ENCODE results near the gene CTSL. TPM values are rescaled to one million over a fixed set of nuclear protein-coding genes. Genes with fewer than 3 reads are reported as not detected.

Gene CTSL
- total RNA-seq, 1 experiment from 2014 or later = 39.7 TPM

GRCh38 chr9:87725356-87725899 lies 491 bp upstream of the CTSL start:
- DNase-seq (ENCODE audit: low spot score) (peak; percentile 31), ATAC-seq (peak; percentile 14)
- Mint-ChIP-seq H3K4me3 (peak overlapping the region; percentile 89), H3K27ac (peak overlapping the region; percentile 94), H3K36me3 (peaks cover 4% of the 10 kb centered on the region; the same call in 1 of the 2 replicates), H3K9me3 (no peaks in the 10 kb centered on the region), H3K4me1 (peaks cover 11% of the 10 kb centered on the region), H3K27me3 (ENCODE audit: low read depth) (peaks cover 26% of the 10 kb centered on the region)
- ChIA-PET POLR2A (interaction anchor here (0.6 to 1.1 kb wide), 5 partner anchors 9 to 325 kb away, joined by 3 read pairs; no protein-coding TSS in a partner anchor), CTCF (interaction anchor here (0.8 to 2.3 kb wide), 12 partner anchors 9 to 169 kb away, joined by 3 to 17 read pairs (median 4); no protein-coding TSS in a partner anchor)
- TF ChIP-seq PRDM15 (CRISPR knock-in tag; IDR thresholded peaks at IDR 0.05) (peak; percentile 49; the same call in 1 of the 2 replicates), PREB (CRISPR knock-in tag; IDR thresholded peaks at IDR 0.05; ENCODE audit: borderline replicate concordance) (no peak)

GRCh38 chr9:87729246-87729645 lies 3.3 kb downstream of the CTSL start:
- CTCF ChIA-PET = no interaction called here
- Mint-ChIP-seq H3K36me3 (peaks cover 6% of the 10 kb centered on the region; the same call in 1 of the 2 replicates), H3K27me3 (ENCODE audit: low read depth) (peaks cover 13% of the 10 kb centered on the region), H3K4me1 (peaks cover 11% of the 10 kb centered on the region), H3K27ac (no peak overlapping the region), H3K4me3 (no peak overlapping the region), H3K9me3 (no peaks in the 10 kb centered on the region)
- POLR2A ChIA-PET = no interaction called here
- ATAC-seq = no peak
- TF ChIP-seq TEAD1 (CRISPR knock-in tag; IDR thresholded peaks at IDR 0.05) (no peak), ZSCAN18 (CRISPR knock-in tag; IDR thresholded peaks at IDR 0.05) (no peak), FOXP4 (CRISPR knock-in tag; IDR thresholded peaks at IDR 0.05) (no peak), ZNF281 (CRISPR knock-in tag; IDR thresholded peaks at IDR 0.05) (no peak), MYBL2 (CRISPR knock-in tag; IDR thresholded peaks at IDR 0.05) (no peak), ZNF121 (CRISPR knock-in tag; IDR thresholded peaks at IDR 0.05) (no peak)
- no peak for DNase-seq (ENCODE audit: low spot score)

GRCh38 chr9:87731321-87731720 lies 5.4 kb downstream of the CTSL start:
- DNase-seq (ENCODE audit: low spot score) = no peak
- Mint-ChIP-seq H3K9me3 (no peaks in the 10 kb centered on the region), H3K36me3 (peaks cover 6% of the 10 kb centered on the region; the same call in 1 of the 2 replicates), H3K27me3 (ENCODE audit: low read depth) (no peaks in the 10 kb centered on the region), H3K4me1 (peaks cover 11% of the 10 kb centered on the region), H3K4me3 (no peak overlapping the region), H3K27ac (no peak overlapping the region)
- CTCF ChIA-PET = interaction anchor here (0.9 kb wide), 1 partner anchor 47 kb away, joined by 3 read pairs; no protein-coding TSS in a partner anchor
- ATAC-seq = no peak
- POLR2A ChIA-PET = no interaction called here
- TF ChIP-seq ZNF317 (CRISPR knock-in tag; IDR thresholded peaks at IDR 0.05; ENCODE audit: borderline replicate concordance, low read depth) (no peak), FOXP1 (CRISPR knock-in tag; IDR thresholded peaks at IDR 0.05; ENCODE audit: borderline replicate concordance) (no peak), SOX15 (CRISPR knock-in tag; IDR thresholded peaks at IDR 0.05) (no peak), TEAD1 (CRISPR knock-in tag; IDR thresholded peaks at IDR 0.05) (no peak), NR2C2 (CRISPR knock-in tag; IDR thresholded peaks at IDR 0.05) (no peak), FOXJ3 (CRISPR knock-in tag; IDR thresholded peaks at IDR 0.05; ENCODE audit: borderline replicate concordance) (no peak), NFE2L1 (CRISPR knock-in tag; IDR thresholded peaks at IDR 0.05) (no peak), ARID4B (CRISPR knock-in tag; IDR thresholded peaks at IDR 0.05; ENCODE audit: borderline replicate concordance) (no peak)

Measured in WTC11 (cell line).